ENCODE data around the gene STMND1. TPM values are rescaled to one million over a fixed set of nuclear protein-coding genes. Genes with fewer than 3 reads are reported as not detected.
A peak's percentile ranks its signal among the peaks of the same experiment; 100 is the strongest.

STMND1 gene
- polyA plus RNA-seq, 2 of the 4 experiments (the other 2 are of a cell fraction): not detected

- no peak for FAIRE-seq
- Histone ChIP-seq H3K4me1 (no peaks in the 10 kb centered on the region), H3K4me3 (no peak overlapping the region), H3K4me2 (no peak overlapping the region), H3K27ac (no peak overlapping the region), H3K9me3 (peaks cover 9% of the 10 kb centered on the region; the same call in 1 of the 3 replicates)
- ChIA-PET CTCF (interaction anchor here (1.7 kb wide), 1 partner anchor 431 kb away, joined by 6 read pairs; no protein-coding TSS in a partner anchor), POLR2A (no interaction called here)
- ATAC-seq: no peak
- DNase-seq (ENCODE audit: low read depth in 1 of 2, low spot score in 1 of 2): no peak
- TF ChIP-seq ELK1 (IDR thresholded peaks at IDR 0.05; ENCODE audit: low read depth, low read length): no peak
- TF ChIP-seq RFX5 (IDR thresholded peaks at IDR 0.05): no peak
- TF ChIP-seq MYC (IDR thresholded peaks at IDR 0.05; ENCODE audit: borderline replicate concordance, low read length): no peak
- TF ChIP-seq CBX8 (IDR thresholded peaks at IDR 0.05): no peak
- no peak for TF ChIP-seq BCL3 (IDR thresholded peaks at IDR 0.05)
- TF ChIP-seq GATA3 (IDR thresholded peaks at IDR 0.05; ENCODE audit: borderline replicate concordance): no peak
- TF ChIP-seq ZC3H11A (IDR thresholded peaks at IDR 0.05): no peak
- no peak for TF ChIP-seq PHF8 (IDR thresholded peaks at IDR 0.05; ENCODE audit: borderline replicate concordance, low read depth)
- no peak for TF ChIP-seq CHD4 (IDR thresholded peaks at IDR 0.05; ENCODE audit: borderline replicate concordance)
- no peak for TF ChIP-seq HOXA7 (CRISPR knock-in tag; IDR thresholded peaks at IDR 0.05)
- TF ChIP-seq ZFP36 (IDR thresholded peaks at IDR 0.05; ENCODE audit: borderline replicate concordance, partially characterized antibody): no peak
- no peak for TF ChIP-seq POLR2A (IDR thresholded peaks at IDR 0.05; ENCODE audit: low read length)
- TF ChIP-seq HOXB5 (CRISPR knock-in tag; IDR thresholded peaks at IDR 0.05): no peak
- no peak for TF ChIP-seq MAZ (IDR thresholded peaks at IDR 0.05; ENCODE audit: borderline replicate concordance, low read depth, low read length)
These were observed 50.9 kb downstream of the STMND1 start for GRCh38 chr6:17152703-17153102.

GRCh38 chr6:17156112-17156921, 54.5 kb downstream of the STMND1 start:
- no peak overlapping the region for H3K4me3 ChIP-seq
- no peak overlapping the region for H3K4me2 ChIP-seq
- no peak overlapping the region for H3K27ac ChIP-seq
- ChIA-PET CTCF (interaction anchor here (0.6 to 4.4 kb wide), 21 partner anchors 9 to 1764 kb away, joined by 3 to 35 read pairs (median 3); no protein-coding TSS in a partner anchor), POLR2A (no interaction called here)
- TF ChIP-seq HOXB5 (CRISPR knock-in tag; IDR thresholded peaks at IDR 0.05) (no peak), ELK1 (IDR thresholded peaks at IDR 0.05; ENCODE audit: low read depth, low read length) (no peak), ZNF302 (CRISPR knock-in tag; IDR thresholded peaks at IDR 0.05) (no peak), RAD21 (conservative IDR thresholded peaks at IDR 0.05 in 1 of 2, IDR thresholded peaks at IDR 0.05 in 1 of 2) (peak; percentile 91 to 95), CTCF (IDR thresholded peaks at IDR 0.05) (peak; percentile 87), SMC3 (IDR thresholded peaks at IDR 0.05) (peak; percentile 88), NR3C1 (IDR thresholded peaks at IDR 0.05) (no peak), ZSCAN20 (CRISPR knock-in tag; IDR thresholded peaks at IDR 0.05) (no peak), EHF (CRISPR knock-in tag; IDR thresholded peaks at IDR 0.05) (no peak)
- peaks cover 7% of the 10 kb centered on the region; the same call in 1 of the 3 replicates for H3K4me1 ChIP-seq
- peak; percentile 83 to 87; a peak in 5 of 6 replicates for ATAC-seq
- DNase-seq (ENCODE audit: low read depth in 1 of 2, low spot score in 1 of 2): peak; percentile 34 to 80
- no peak for FAIRE-seq
- peaks cover 11% of the 10 kb centered on the region; the same call in 1 of the 3 replicates for H3K9me3 ChIP-seq
- 15% methylated on average over 4 of the region's 4 CpGs for WGBS (ENCODE audit: missing lambda C conversion rate)
